Activated T-helper 1 cell treated with anti-CD3 and anti-CD28 coated beads, Interleukin-12 subunit alpha, Interleukin-12 subunit beta, Interleukin-2, Interleukin-4 antibody, amounts not matched to agents 30 ng/mL and 10 ng/mL and 1 ng/mL, durations not matched to agents 14 hours and 24 hours and 36 hours (primary cell): Measurements from ENCODE around the gene KCTD21. TPM values are rescaled to one million over a fixed set of nuclear protein-coding genes. Genes with fewer than 3 reads are reported as not detected.
A peak's percentile ranks its signal among the peaks of the same experiment; 100 is the strongest.

Experiments
- DNase-seq: peaks from one replicate; pipeline ENCODE4 v3.0.0; 2021; ENCODE audit warnings: low spot score
- H3K27ac Mint-ChIP-seq: one replicate; pipeline ENCODE4 v1.8.0; 2021; ENCODE audit warnings: mild to moderate bottlenecking, mixed read lengths
- H3K27me3 Mint-ChIP-seq: one replicate; pipeline ENCODE4 v1.8.0; 2022; ENCODE audit warnings: mild to moderate bottlenecking, moderate library complexity, mixed read lengths; ENCODE audit not compliant: insufficient read depth
- H3K36me3 Mint-ChIP-seq: one replicate; pipeline ENCODE4 v1.8.0; 2021; ENCODE audit warnings: low read depth, mixed read lengths
- H3K4me1 Mint-ChIP-seq: one replicate; pipeline ENCODE4 v1.8.0; 2021; ENCODE audit warnings: low read depth, mixed read lengths
- H3K4me3 Mint-ChIP-seq: one replicate; pipeline ENCODE4 v1.8.0; 2021; ENCODE audit warnings: mild to moderate bottlenecking, moderate library complexity, mixed read lengths
- H3K9me3 Mint-ChIP-seq: one replicate; pipeline ENCODE4 v1.8.0; 2021; ENCODE audit warnings: mixed read lengths
- intact Hi-C: fragments of 100-400 bp; cut with micrococcal nuclease; formaldehyde crosslinking; loops from one replicate; pipeline ENCODE4 v1.15.1; 2024
- total RNA-seq: library from RNA; stranded (reverse); gene quantifications from 2 replicates; pipeline ENCODE4 v1.2.3, GENCODE V29; 2022

The KCTD21 gene
- total RNA-seq, 1 donor from 2014 or later = 10.7 TPM

DNA sequence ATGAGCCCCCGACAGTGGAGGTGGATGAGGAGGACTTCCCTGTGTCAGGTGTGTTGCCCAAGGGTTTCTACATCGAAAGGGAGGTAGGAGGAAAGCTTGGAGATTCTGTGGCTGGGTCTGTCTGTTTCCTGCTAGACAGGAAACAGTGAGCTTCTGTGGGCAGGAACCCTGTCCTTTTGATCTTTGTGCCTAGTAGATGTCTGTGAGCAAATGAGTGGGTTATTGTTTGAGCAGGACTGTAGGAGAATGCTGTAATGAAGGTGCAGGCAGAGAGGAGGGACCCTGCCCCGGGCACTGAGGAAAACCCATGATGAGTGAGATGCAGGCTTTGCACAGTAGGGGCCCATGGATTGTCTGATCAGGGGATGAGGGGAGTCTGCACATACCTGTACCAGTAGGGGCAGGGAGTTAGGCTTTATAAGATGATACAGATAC lies 14.3 kb upstream of the KCTD21 start:
- DNase-seq = peak; percentile 59
- Mint-ChIP-seq H3K36me3 (peaks cover 34% of the 10 kb centered on the region), H3K27me3 (no peaks in the 10 kb centered on the region), H3K4me1 (peaks cover 39% of the 10 kb centered on the region), H3K4me3 (peak overlapping the region; percentile 80), H3K9me3 (no peaks in the 10 kb centered on the region), H3K27ac (peak overlapping the region; percentile 96)
- intact Hi-C loops = loop anchor here (1.0 to 2.0 kb wide), 4 partner anchors 14 to 88 kb away; partner anchors contain the start of genes ALG8, KCTD21 and USP35

DNA sequence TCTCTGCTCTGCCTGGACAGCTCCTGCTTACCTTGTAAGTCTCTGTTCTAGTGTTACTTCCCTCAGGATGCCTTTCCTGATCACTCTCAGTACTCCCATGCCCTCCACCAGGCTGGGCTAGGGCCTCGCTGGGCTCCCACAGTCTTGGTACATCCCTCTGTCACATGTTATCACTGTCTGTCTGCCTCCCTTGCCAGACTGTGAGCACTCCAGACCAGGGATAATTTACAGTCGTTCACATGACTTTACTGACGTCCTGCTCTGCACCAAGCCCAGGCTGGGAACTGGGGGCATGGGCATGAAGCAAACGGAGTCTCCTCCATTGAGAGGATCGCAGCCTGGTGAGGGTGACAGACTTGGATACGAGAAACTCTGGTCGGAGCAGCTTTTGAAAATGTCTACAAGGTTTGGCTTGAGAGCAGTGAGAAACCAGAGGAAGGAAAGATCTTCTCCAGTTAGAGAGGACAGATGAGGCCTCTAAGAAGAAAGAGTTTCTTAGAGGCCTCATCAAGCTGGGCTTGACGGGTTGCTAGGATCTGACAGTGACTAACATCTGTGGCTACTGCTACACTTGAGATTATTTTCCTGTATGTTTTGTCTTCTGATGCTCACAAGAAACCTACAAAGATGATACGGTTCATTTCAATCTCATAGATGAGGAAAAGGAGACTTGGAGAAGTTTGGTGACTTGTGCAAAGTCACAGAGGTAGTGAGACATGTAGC lies 12.8 kb upstream of the KCTD21 start:
- Mint-ChIP-seq H3K4me3 (peak overlapping the region; percentile 57), H3K4me1 (peaks cover 36% of the 10 kb centered on the region), H3K27ac (peak overlapping the region; percentile 60), H3K9me3 (no peaks in the 10 kb centered on the region), H3K36me3 (peaks cover 39% of the 10 kb centered on the region), H3K27me3 (no peaks in the 10 kb centered on the region)
- DNase-seq = no peak
- intact Hi-C loops = no loop called here

DNA sequence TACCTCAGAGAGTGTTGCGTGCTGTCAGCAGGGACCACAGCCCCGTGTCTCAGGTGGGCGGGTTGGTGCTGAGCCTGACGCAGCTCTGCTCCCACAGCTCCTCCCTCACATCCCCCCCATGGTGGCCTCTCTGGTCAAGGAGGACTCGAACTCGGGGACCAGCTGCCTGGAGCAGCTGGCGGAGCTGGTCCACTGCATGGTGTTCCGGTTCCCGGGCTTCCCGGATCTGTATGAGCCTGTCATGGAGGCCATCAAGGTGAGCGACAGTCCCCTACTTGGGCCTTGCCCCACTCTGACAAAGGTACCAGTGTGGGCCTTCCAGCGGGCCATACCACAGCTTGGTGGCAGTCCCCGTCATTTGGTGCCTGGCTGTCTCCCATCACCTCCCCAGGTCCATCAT lies 12.1 kb upstream of the KCTD21 start:
- Mint-ChIP-seq H3K9me3 (no peaks in the 10 kb centered on the region), H3K4me1 (peaks cover 35% of the 10 kb centered on the region), H3K27ac (no peak overlapping the region), H3K4me3 (no peak overlapping the region), H3K36me3 (peaks cover 40% of the 10 kb centered on the region), H3K27me3 (no peaks in the 10 kb centered on the region)
- DNase-seq = no peak
- intact Hi-C loops = no loop called here

DNA sequence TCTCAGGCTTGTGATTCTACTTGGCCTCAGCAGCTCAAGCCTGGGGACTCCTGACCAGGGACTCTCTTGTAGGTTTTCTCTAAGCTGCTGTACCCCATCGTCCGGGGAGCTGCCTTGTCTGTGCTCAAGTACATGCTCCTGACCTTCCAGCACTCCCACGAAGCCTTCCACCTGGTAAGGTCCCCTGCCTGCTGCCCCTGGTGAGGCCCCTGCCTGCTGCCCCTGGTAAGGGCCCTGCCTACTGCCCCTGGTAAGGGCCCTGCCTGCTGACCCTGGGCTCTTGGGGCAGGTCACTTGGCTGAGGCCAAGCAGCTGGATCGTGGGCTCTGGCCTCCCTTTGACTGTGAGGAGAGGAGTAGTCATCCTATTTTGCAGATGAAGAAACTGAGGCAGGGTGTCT lies 11.6 kb upstream of the KCTD21 start:
- no peak overlapping the region for H3K27ac Mint-ChIP-seq
- H3K4me1 Mint-ChIP-seq = peaks cover 39% of the 10 kb centered on the region
- no peak for DNase-seq
- intact Hi-C loops = no loop called here
- H3K27me3 Mint-ChIP-seq = no peaks in the 10 kb centered on the region
- H3K9me3 Mint-ChIP-seq = no peaks in the 10 kb centered on the region
- H3K4me3 Mint-ChIP-seq = no peak overlapping the region
- H3K36me3 Mint-ChIP-seq = peaks cover 39% of the 10 kb centered on the region

DNA sequence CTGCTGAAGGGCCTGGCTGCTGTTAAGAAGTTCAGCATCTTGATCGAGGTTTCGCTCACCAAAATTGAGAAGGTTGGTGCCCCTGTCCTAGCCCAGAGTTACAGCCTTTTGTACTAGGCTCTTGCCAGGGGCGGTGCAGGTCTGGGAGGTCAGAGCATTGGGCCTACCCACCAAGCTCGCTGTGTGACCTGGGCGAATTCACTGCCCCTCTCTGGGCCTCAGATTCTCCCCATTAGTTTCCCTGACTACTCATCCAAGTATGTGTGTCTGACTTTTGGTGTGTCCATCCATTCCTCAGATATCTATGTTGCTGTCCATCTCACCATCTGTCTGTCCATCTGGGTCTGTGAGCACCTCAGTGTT lies 11.2 kb upstream of the KCTD21 start:
- no peak overlapping the region for H3K27ac Mint-ChIP-seq
- no peak for DNase-seq
- H3K36me3 Mint-ChIP-seq = peaks cover 37% of the 10 kb centered on the region
- no peak overlapping the region for H3K4me3 Mint-ChIP-seq
- H3K27me3 Mint-ChIP-seq = no peaks in the 10 kb centered on the region
- intact Hi-C loops = no loop called here
- H3K9me3 Mint-ChIP-seq = no peaks in the 10 kb centered on the region
- peaks cover 39% of the 10 kb centered on the region for H3K4me1 Mint-ChIP-seq

DNA sequence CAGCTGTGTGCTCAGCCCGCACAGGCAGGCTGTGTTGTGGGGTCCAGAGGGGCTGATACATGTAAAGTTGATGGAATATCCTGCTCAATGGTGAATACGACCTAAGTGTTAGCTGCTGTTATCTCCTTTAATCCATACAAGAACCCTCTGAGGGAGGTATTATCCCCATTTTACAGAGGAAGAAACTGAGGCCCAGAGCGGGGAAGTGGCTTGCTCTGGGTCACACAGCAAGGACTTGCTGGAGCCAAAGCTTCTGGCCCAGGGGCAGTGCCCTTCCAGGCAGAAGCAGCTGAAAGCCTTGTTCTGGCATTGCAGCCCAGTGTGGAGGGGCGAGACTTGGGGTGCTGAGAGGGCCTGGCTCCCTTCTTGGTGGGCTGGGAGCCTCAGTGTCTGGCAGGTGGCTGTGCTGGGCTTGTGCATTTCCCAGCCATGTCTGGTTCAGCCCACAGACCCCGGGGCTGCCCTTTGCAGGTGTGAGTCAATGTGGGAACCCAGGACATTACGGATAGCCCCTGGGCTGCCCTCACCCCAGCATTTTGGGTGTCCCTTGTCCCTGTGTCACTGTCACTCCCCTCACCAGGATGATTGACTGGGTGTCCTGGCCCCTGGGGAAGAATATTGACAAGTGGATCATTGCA lies 10.7 kb upstream of the KCTD21 start:
- H3K9me3 Mint-ChIP-seq = no peaks in the 10 kb centered on the region
- intact Hi-C loops = no loop called here
- H3K27ac Mint-ChIP-seq = no peak overlapping the region
- peaks cover 34% of the 10 kb centered on the region for H3K36me3 Mint-ChIP-seq
- peaks cover 39% of the 10 kb centered on the region for H3K4me1 Mint-ChIP-seq
- DNase-seq = no peak
- no peaks in the 10 kb centered on the region for H3K27me3 Mint-ChIP-seq
- H3K4me3 Mint-ChIP-seq = no peak overlapping the region

DNA sequence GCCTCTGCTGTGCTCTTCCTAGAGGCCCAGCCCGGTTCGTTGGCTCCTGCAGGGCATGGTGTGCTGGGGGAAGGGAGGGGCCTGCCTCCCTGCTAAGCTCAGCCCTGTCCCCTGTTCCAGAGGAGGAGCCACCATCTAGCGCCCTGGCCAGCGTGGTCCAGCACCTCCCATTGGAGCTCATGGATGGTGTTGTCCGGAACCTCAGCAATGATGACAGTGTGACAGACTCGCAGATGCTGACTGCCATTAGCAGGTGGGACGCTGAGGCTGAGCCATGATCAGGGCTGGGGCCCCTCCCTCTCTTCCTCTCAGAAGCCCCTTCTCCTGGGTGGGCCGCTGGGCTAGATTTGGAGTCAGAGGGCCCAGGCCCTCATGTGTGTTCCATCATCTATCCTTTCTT lies 9.4 kb upstream of the KCTD21 start:
- Mint-ChIP-seq H3K9me3 (no peaks in the 10 kb centered on the region), H3K27me3 (no peaks in the 10 kb centered on the region), H3K4me3 (no peak overlapping the region), H3K27ac (no peak overlapping the region), H3K4me1 (peaks cover 46% of the 10 kb centered on the region), H3K36me3 (peaks cover 34% of the 10 kb centered on the region)
- intact Hi-C loops = no loop called here
- no peak for DNase-seq

DNA sequence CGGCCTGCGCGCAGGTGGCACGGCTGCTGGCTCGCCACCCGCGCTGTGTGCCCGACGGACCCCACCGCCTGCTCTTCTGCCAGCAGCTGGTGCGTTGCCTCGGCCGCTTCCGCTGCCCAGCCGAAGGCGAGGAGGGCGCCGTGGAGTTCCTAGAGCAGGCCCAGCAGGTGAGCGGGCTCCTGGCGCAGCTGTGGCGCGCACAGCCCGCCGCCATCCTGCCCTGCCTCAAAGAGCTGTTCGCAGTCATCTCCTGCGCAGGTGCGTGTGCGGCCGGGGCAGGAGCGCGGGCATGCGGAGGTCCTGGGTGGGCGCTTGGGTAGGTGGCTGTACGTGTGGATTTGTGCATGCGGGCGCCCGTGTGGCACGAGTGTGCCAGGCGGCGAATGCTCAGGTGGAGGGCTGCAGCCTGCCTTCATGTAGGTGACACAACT lies 8.2 kb upstream of the KCTD21 start:
- Mint-ChIP-seq H3K4me1 (peaks cover 43% of the 10 kb centered on the region), H3K27me3 (no peaks in the 10 kb centered on the region), H3K9me3 (no peaks in the 10 kb centered on the region), H3K4me3 (no peak overlapping the region), H3K36me3 (peaks cover 32% of the 10 kb centered on the region), H3K27ac (no peak overlapping the region)
- intact Hi-C loops = no loop called here
- no peak for DNase-seq

DNA sequence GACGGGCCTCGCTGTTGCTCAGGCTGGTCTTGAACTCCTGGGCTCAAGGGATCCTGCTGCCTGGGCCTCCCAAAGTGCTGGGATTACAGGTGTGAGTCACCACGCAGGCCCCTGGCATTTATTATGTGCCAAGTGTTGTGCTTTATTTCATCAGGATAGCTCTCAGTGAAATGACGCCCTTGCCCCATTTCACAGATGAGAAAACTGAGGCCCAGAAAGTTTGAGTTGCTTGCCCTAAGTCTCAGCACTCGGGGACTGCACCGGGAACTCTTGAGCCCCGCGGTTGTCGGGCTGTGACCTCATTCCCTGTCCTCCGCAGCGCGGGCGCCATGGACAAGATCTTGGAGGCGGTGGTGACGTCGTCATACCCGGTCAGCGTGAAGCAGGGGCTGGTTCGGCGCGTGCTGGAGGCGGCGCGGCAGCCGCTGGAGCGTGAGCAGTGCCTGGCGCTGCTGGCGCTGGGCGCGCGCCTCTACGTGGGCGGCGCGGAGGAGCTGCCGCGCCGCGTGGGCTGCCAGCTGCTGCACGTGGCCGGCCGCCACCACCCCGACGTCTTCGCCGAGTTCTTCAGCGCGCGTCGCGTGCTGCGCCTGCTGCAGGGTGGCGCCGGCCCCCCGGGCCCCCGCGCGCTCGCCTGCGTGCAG lies 7.6 kb upstream of the KCTD21 start:
- no peaks in the 10 kb centered on the region for H3K27me3 Mint-ChIP-seq
- peaks cover 31% of the 10 kb centered on the region for H3K36me3 Mint-ChIP-seq
- intact Hi-C loops = no loop called here
- no peak for DNase-seq
- H3K4me3 Mint-ChIP-seq = no peak overlapping the region
- no peaks in the 10 kb centered on the region for H3K9me3 Mint-ChIP-seq
- H3K27ac Mint-ChIP-seq = no peak overlapping the region
- peaks cover 40% of the 10 kb centered on the region for H3K4me1 Mint-ChIP-seq

DNA sequence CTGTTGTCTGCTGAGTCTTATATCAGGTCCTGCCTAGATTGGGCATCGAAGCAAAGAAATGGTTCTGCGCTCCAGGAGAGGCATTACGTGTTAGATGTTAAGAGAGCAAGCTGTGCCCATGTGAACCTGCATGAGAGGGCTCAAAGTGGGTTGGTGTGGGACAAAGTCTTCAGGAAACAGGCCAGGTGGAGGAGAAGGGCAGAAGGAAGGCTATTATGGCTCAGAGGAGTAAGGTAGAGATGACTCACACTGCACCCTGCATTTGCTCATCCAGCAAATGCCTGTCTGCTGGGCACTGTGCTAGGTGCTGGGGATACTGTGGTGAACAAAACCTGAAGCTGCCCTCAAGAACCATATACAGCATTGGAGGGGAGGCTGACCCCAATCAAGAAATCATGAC lies 6.1 kb upstream of the KCTD21 start:
- Mint-ChIP-seq H3K4me1 (peaks cover 53% of the 10 kb centered on the region), H3K9me3 (no peaks in the 10 kb centered on the region), H3K27me3 (no peaks in the 10 kb centered on the region), H3K27ac (no peak overlapping the region), H3K36me3 (peaks cover 30% of the 10 kb centered on the region), H3K4me3 (no peak overlapping the region)
- intact Hi-C loops = no loop called here
- DNase-seq = no peak

DNA sequence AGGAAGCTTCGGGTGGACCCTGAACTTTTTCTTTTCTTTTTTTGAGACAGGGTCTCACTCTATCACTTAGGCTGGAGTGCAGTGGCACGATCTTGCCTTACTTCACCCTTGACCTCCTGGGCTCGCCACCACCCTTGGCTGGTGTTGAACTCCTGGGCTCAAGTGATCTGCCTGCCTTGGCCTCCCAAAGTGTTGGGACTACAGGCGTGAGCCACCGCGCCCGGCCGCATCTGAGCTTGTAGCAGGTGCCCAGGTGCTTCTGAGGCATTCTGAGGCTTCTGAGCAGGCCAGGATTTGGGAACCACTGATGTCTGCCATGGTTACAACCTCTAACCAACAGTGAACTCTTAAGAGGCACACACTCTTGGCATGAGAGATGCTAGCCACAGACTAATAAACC lies 5.4 kb upstream of the KCTD21 start:
- H3K9me3 Mint-ChIP-seq = no peaks in the 10 kb centered on the region
- H3K36me3 Mint-ChIP-seq = peaks cover 29% of the 10 kb centered on the region
- H3K27ac Mint-ChIP-seq = peak overlapping the region; percentile 68
- peaks cover 55% of the 10 kb centered on the region for H3K4me1 Mint-ChIP-seq
- no peaks in the 10 kb centered on the region for H3K27me3 Mint-ChIP-seq
- DNase-seq = no peak
- intact Hi-C loops = no loop called here
- H3K4me3 Mint-ChIP-seq = no peak overlapping the region

DNA sequence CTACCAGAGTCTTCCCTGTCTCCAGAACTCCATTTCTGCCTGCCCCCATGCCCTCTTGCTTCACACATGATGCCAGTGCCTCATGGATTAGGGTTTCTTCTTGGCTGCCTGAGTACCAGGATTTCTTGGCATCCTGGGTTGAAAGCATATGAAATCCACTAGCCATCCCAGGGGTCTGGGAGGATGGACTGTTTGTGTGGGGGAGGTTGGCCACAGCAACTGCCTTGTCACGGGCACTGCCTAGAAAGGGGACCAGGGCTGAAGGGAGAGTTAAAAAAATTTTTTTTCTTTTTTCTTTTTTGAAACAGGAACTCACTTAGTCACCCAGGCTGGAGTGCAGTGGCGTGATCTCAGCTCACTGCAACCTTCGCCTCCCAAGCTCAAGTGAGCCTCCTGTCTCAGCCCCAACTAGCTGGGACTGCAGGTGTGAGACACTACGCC lies 4.5 kb upstream of the KCTD21 start:
- H3K4me1 Mint-ChIP-seq = peaks cover 55% of the 10 kb centered on the region
- H3K9me3 Mint-ChIP-seq = no peaks in the 10 kb centered on the region
- H3K4me3 Mint-ChIP-seq = peak overlapping the region; percentile 65
- H3K27ac Mint-ChIP-seq = peak overlapping the region; percentile 72
- no peaks in the 10 kb centered on the region for H3K27me3 Mint-ChIP-seq
- DNase-seq = no peak
- peaks cover 24% of the 10 kb centered on the region for H3K36me3 Mint-ChIP-seq
- intact Hi-C loops = no loop called here

DNA sequence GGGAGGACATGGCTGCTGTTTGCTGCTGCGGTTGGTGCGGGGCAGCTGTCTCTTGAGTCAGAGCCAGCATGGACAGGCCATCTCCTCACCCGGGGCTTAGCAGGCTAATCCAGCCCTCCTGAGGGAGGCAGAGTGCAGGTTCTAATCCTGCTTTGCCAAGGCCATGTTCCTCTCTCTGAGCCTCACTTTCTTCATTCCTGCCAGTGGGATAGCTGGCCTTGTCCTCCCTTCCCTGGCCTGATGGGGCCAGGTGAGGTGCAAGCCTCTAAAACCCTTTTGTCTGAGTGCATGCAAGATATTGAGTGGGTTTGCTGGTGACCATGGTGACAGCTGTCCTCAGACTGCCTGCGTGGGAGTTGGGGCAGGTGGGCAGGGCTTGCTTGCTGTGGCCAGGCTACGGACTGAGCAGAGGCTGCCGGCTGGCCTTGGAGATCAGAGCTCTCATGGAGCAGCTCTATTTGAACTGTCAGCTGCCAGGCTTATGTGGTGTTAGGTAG lies 3.8 kb upstream of the KCTD21 start:
- Mint-ChIP-seq H3K4me1 (peaks cover 60% of the 10 kb centered on the region), H3K27me3 (no peaks in the 10 kb centered on the region), H3K9me3 (no peaks in the 10 kb centered on the region), H3K36me3 (peaks cover 28% of the 10 kb centered on the region), H3K27ac (peak overlapping the region; percentile 72), H3K4me3 (no peak overlapping the region)
- intact Hi-C loops = no loop called here
- no peak for DNase-seq
